HG03064 (cell line): ENCODE measurements around the gene LINGO4.

Experiments
- ATAC-seq: cut with Tn5 transposase; IDR thresholded peaks from one replicate; pipeline ENCODE4 v1.9.1; 2021; ENCODE audit warnings: low read depth; ENCODE audit not compliant: unreplicated experiment

The LINGO4 gene

GRCh38 chr1:151834239-151834638 lies 29.0 kb upstream of the LINGO4 start:
- no peak for ATAC-seq

- no peak for ATAC-seq
Measured at GRCh38 chr1:151833172-151833900, 28.1 kb upstream of the LINGO4 start.

- no peak for ATAC-seq
Measured at GRCh38 chr1:151832318-151832980, 27.2 kb upstream of the LINGO4 start.

- no peak for ATAC-seq
Measured at GRCh38 chr1:151831605-151832004, 26.4 kb upstream of the LINGO4 start, which contains the start of gene RORC. Gene RORC (minus strand): TSS chr1:151831802. CDS start chr1:151831764, 38 bp downstream.

GRCh38 chr1:151831256-151831591 lies 26.0 kb upstream of the LINGO4 start:
- no peak for ATAC-seq

GRCh38 chr1:151830055-151830454 lies 24.8 kb upstream of the LINGO4 start:
- ATAC-seq: no peak

GRCh38 chr1:151829352-151830046 lies 24.3 kb upstream of the LINGO4 start:
- no peak for ATAC-seq

GRCh38 chr1:151828921-151829320 lies 23.7 kb upstream of the LINGO4 start:
- ATAC-seq: no peak

GRCh38 chr1:151827853-151828252 lies 22.6 kb upstream of the LINGO4 start:
- no peak for ATAC-seq

GRCh38 chr1:151825751-151826660 lies 20.8 kb upstream of the LINGO4 start:
- ATAC-seq: no peak

- no peak for ATAC-seq
Measured at GRCh38 chr1:151825204-151825603, 20.0 kb upstream of the LINGO4 start.

- no peak for ATAC-seq
Measured at GRCh38 chr1:151823175-151823574, 18.0 kb upstream of the LINGO4 start.

GRCh38 chr1:151822404-151822803 lies 17.2 kb upstream of the LINGO4 start:
- no peak for ATAC-seq

- no peak for ATAC-seq
Measured at GRCh38 chr1:151820940-151821339, 15.7 kb upstream of the LINGO4 start.

- no peak for ATAC-seq
Measured at GRCh38 chr1:151819976-151820623, 14.9 kb upstream of the LINGO4 start.

GRCh38 chr1:151819227-151819835 lies 14.1 kb upstream of the LINGO4 start:
- ATAC-seq: no peak

GRCh38 chr1:151817353-151817730 lies 12.1 kb upstream of the LINGO4 start:
- ATAC-seq: no peak

- ATAC-seq: no peak
Measured at GRCh38 chr1:151816548-151817352, 11.5 kb upstream of the LINGO4 start.
